Mucosa of rectum (tissue), 2 donors: ENCODE results near the gene SLC9C2.
"Not testable (repeated sequence)": the region's sequence is repeated elsewhere in the genome, so short reads cannot be mapped to it uniquely, and the experiment has no call there.

Experiments
- H3K27ac ChIP-seq, 2 donors: one replicate each; pipeline ENCODE4 v1.7.0; 2013; ENCODE audit warnings: inconsistent platforms in 2 of 2, low read depth in 2 of 2, low read length in 2 of 2
- H3K27me3 ChIP-seq, 2 donors: one replicate each; pipeline ENCODE4 v1.7.0; 2013; ENCODE audit warnings: low read length in 2 of 2; ENCODE audit not compliant: control insufficient read depth in 2 of 2, insufficient read depth in 2 of 2
- H3K36me3 ChIP-seq, 2 donors: one replicate each; pipeline ENCODE4 v1.7.0; 2013; ENCODE audit warnings: low read length in 2 of 2; ENCODE audit not compliant: control insufficient read depth in 2 of 2, insufficient read depth in 2 of 2
- H3K4me1 ChIP-seq, 2 donors: one replicate each; pipeline ENCODE4 v1.7.0; 2013; ENCODE audit warnings: low read length in 2 of 2, mild to moderate bottlenecking in 1 of 2; ENCODE audit not compliant: control insufficient read depth in 2 of 2, insufficient read depth in 2 of 2
- H3K4me3 ChIP-seq, 2 donors: one replicate each; pipeline ENCODE4 v1.7.0; 2013; ENCODE audit warnings: low read length in 2 of 2
- H3K9ac ChIP-seq, 2 donors: one replicate each; pipeline ENCODE4 v1.7.0; 2013; ENCODE audit warnings: low read length in 2 of 2, low read depth in 1 of 2, mild to moderate bottlenecking in 1 of 2
- H3K9me3 ChIP-seq, 2 donors: one replicate each; pipeline ENCODE4 v1.7.0; 2013; ENCODE audit warnings: low read length in 2 of 2; ENCODE audit not compliant: control insufficient read depth in 2 of 2
- donor health status: healthy.
- donor health status: Normal muscosa, but diverticular disease.

SLC9C2 gene

DNA sequence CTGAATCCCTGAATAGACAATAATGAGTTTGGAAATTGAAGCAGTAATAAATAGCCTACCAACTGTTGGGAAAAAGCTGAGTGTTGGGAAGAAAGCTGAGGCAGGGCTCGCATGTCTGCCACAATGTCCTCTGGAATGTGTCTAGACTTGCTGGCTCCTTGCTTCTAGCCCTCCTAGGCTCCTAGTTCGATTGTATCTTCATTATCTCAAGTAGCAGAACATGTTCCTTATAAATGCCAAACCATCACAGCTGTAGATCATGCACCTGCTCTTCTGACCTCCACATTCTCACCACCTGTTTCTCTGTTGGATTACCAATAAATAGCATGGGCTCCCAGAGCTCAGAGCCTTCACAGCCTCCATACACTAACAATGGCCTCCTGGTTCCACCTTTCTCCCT lies 138.7 kb downstream of the SLC9C2 start:
- not testable (repeated sequence) for H3K27me3 ChIP-seq, H3K27ac ChIP-seq, H3K9ac ChIP-seq, H3K9me3 ChIP-seq, H3K4me3 ChIP-seq, H3K4me1 ChIP-seq
- H3K36me3 ChIP-seq, result peaks cover 11 to 16% of the 10 kb centered on the region in 2 donors

DNA sequence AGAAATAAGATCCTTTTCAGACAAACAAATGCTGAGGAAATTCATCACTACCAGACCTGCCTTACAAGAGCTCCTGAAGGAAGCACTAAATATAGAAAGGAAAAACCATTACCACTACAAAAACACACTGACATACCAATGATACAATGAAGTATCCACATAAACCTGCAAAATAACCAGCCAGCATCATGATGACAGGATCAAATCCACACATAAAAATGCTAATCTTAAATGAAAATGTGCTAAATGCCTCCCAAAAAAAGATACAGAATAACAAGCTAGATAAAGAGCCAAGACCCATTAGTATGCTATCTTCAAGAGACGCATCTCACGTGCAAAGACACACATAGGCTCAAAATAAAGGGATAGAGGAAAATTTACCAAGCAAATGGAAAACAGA lies 140.2 kb downstream of the SLC9C2 start:
- not testable (repeated sequence) for H3K27ac ChIP-seq, H3K4me3 ChIP-seq, H3K9me3 ChIP-seq, H3K9ac ChIP-seq, H3K27me3 ChIP-seq, H3K4me1 ChIP-seq
- H3K36me3 ChIP-seq, result peaks cover 11 to 16% of the 10 kb centered on the region in 2 donors

DNA sequence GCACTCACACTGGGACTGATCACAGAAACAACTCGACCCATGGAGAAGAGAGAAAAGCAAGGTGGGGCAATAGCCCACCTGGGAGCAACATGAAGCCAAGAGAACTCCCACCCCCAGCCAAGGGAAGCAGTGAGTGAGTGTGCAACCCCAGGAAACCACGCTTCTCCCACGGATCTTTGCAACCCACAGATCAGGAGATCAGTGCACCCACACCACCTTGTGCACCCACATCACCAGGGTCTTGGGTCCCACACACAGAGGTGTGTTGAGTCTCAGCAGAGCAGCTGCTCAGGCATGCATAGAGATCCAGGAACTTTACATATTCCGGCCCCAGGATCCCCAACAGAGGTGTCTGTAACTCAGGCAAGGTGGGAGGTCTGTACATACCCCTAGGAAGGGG lies 143.0 kb downstream of the SLC9C2 start:
- H3K9ac ChIP-seq, result no peak overlapping the region
- peaks cover 11 to 16% of the 10 kb centered on the region in 2 donors for H3K36me3 ChIP-seq
- H3K4me3 ChIP-seq, result no peak overlapping the region
- no peaks in the 10 kb centered on the region for H3K27me3 ChIP-seq
- no peaks in the 10 kb centered on the region for H3K9me3 ChIP-seq
- H3K4me1 ChIP-seq, result no peaks in the 10 kb centered on the region
- no peak overlapping the region for H3K27ac ChIP-seq

DNA sequence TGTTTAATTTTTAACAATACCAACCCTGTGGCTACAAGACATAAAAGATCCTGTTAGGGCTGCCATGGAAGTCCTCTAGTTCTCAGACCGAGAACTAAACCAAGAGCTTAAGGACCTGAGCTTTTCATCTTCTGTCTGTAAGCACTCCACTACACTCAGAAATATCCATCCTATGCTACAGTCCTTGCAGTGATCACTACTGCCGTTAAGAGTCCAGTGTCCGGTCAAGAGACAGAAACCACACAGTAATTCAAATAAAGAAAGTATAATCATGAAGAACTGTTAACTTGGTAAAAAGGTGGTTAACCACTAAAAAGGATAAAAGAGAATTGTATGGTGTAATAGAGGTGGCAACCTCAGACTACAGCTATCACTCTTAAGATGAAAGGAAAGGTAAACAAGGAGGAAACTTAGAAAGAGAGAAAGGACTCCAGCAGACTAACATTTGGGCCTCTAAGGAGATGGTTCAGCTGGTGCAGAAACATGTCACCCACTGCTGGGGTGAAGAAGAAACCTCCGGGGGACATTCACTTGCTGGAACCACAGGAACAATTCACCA lies 147.8 kb downstream of the SLC9C2 start:
- H3K36me3 ChIP-seq, result peaks cover 2 to 3% of the 10 kb centered on the region in 2 donors
- H3K27me3 ChIP-seq, result no peaks in the 10 kb centered on the region
- H3K27ac ChIP-seq, result no peak overlapping the region
- H3K9ac ChIP-seq, result no peak overlapping the region
- no peak overlapping the region for H3K4me3 ChIP-seq
- H3K9me3 ChIP-seq, result no peaks in the 10 kb centered on the region
- no peaks in the 10 kb centered on the region for H3K4me1 ChIP-seq

DNA sequence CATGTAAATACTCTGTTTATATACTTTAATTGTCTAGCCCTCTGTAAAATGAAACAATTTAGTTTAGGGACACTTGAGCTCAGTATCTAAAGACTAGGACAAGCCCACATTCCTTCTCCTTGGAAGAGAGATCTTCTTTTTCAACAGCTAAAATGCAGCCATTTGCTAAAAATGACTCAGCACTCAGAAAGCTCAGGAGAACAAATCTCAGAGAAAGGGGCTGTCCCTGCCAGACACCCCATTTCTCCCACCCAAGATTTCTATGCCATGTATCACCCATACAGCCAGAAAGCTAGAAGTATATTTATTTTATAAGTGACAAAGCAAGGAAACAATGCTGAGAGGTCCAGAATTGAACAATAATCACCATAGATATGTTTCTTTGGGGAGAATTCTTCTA lies 148.9 kb downstream of the SLC9C2 start:
- Histone ChIP-seq H3K27me3 (no peaks in the 10 kb centered on the region), H3K36me3 (no peaks in the 10 kb centered on the region), H3K4me1 (no peaks in the 10 kb centered on the region), H3K4me3 (no peak overlapping the region), H3K9me3 (no peaks in the 10 kb centered on the region), H3K27ac (no peak overlapping the region), H3K9ac (no peak overlapping the region)

DNA sequence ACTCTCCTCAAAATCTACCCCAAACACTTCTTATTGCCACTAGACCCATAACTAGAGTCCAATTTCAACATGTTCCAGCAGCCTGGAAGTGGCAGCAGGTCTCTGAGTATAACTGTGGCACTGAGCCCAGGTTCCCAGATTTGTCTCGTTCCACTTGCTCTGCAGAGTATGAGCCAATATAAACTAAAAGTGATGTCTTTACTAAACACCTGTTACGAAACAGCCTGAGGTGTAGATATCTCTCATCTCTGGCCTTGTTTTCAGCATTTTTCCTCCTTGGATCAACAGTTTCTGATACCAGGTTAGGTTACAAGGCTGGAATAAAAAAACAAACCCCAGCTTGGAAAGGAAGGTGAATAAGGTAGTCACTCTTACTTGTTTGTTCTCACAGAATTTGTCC lies 150.9 kb downstream of the SLC9C2 start:
- Histone ChIP-seq H3K27ac (no peak overlapping the region), H3K36me3 (no peaks in the 10 kb centered on the region), H3K4me1 (no peaks in the 10 kb centered on the region), H3K4me3 (no peak overlapping the region), H3K27me3 (no peaks in the 10 kb centered on the region), H3K9ac (no peak overlapping the region), H3K9me3 (no peaks in the 10 kb centered on the region)
